Coronary artery (tissue), 2 donors: Measurements from ENCODE around the gene CKMT2.
A peak's percentile ranks its signal among the peaks of the same experiment; 100 is the strongest.

Source experiments
- DNase-seq: peaks from one replicate; pipeline ENCODE4 v3.0.0-alpha.2; 2017; ENCODE audit warnings: low spot score
- H3K27ac ChIP-seq, 2 donors: fragments of 200-600 bp; sonication (generic); one replicate each; pipeline ENCODE4 v1.5.1; 2016 to 2019
- H3K4me3 ChIP-seq: fragments of 200-600 bp; sonication (generic); 2 replicates; pipeline ENCODE4 v1.5.1; 2016; ENCODE audit warnings: mild to moderate bottlenecking, moderate library complexity
- TF ChIP-seq, protein P1 (sequence below): fragments of 200-600 bp; sonication (generic); IDR thresholded peaks from one replicate; pipeline ENCODE4 v1.5.1; 2019; ENCODE audit warnings: antibody characterized with exemption

Gene CKMT2

DNA sequence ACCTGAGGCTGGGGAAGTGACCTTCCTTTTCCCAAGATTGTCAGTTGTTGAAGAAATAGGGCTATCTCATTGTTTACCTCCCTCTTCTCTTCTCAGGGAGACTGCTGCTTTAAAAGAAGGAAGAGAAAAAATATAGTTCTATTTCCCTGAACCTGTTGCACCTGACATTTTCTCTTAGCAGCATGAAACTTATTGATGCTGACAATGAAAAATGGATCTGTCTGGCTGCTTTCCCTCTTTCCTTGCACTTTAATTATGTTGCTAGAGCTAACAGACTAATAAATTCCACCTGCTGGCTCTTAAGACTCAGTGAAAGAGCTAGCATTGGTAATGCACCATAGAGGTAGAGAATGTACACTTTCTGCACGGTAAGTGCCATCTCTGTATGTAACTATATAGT is 6.2 kb upstream of the CKMT2 start:
- Histone ChIP-seq H3K4me3 (no peak overlapping the region), H3K27ac (no peak overlapping the region)
- TF ChIP-seq, protein P1, sequence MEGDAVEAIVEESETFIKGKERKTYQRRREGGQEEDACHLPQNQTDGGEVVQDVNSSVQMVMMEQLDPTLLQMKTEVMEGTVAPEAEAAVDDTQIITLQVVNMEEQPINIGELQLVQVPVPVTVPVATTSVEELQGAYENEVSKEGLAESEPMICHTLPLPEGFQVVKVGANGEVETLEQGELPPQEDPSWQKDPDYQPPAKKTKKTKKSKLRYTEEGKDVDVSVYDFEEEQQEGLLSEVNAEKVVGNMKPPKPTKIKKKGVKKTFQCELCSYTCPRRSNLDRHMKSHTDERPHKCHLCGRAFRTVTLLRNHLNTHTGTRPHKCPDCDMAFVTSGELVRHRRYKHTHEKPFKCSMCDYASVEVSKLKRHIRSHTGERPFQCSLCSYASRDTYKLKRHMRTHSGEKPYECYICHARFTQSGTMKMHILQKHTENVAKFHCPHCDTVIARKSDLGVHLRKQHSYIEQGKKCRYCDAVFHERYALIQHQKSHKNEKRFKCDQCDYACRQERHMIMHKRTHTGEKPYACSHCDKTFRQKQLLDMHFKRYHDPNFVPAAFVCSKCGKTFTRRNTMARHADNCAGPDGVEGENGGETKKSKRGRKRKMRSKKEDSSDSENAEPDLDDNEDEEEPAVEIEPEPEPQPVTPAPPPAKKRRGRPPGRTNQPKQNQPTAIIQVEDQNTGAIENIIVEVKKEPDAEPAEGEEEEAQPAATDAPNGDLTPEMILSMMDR = no peak
- no peak for DNase-seq

- H3K4me3 ChIP-seq = no peak overlapping the region
- TF ChIP-seq, protein P1 = no peak
- H3K27ac ChIP-seq = no peak overlapping the region
- no peak for DNase-seq
These were observed 5.0 kb upstream of the CKMT2 start for GRCh38 chr5:81228084-81228483.

GRCh38 chr5:81230416-81230815 is 2.7 kb upstream of the CKMT2 start:
- Histone ChIP-seq H3K27ac (no peak overlapping the region), H3K4me3 (no peak overlapping the region)
- TF ChIP-seq, protein P1 = no peak
- DNase-seq = no peak

- Histone ChIP-seq H3K27ac (peak overlapping the region; percentile 87 to 94), H3K4me3 (peak overlapping the region; percentile 67)
- peak; percentile 90 for DNase-seq
- TF ChIP-seq, protein P1 = no peak
These were observed 550 bp upstream of the CKMT2 start for GRCh38 chr5:81232464-81233079.

GRCh38 chr5:81234299-81234698 is 1.2 kb downstream of the CKMT2 start:
- TF ChIP-seq, protein P1 = no peak
- Histone ChIP-seq H3K4me3 (no peak overlapping the region), H3K27ac (peak overlapping the region; percentile 81 to 94)
- DNase-seq = no peak

DNA sequence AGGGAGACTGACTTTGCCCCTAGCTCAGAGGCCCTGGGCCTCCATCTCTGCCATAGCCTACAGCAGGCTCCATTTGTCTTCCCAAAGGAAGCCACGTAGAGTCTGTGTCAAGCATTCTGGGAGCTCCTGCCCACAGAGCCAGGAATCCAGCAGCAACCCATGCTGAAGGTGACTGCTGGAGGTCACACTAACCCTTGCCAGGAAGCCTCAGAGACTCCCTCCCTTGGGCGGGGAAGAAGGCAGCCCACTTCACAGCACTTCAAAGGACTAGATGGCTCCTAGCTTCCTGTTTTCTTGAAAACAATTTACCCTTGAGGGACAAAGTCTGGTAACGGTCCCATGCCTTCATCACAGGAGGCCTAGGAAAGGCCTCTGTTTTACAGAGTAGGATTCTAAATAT is 1.7 kb downstream of the CKMT2 start:
- TF ChIP-seq, protein P1 = no peak
- peak overlapping the region; percentile 81 to 94 for H3K27ac ChIP-seq
- no peak for DNase-seq
- H3K4me3 ChIP-seq = no peak overlapping the region

- Histone ChIP-seq H3K27ac (peak overlapping the region; percentile 81 to 94), H3K4me3 (peak overlapping the region; percentile 3)
- TF ChIP-seq, protein P1 = no peak
- no peak for DNase-seq
These were observed 2.4 kb downstream of the CKMT2 start for GRCh38 chr5:81235287-81236072.
